Ascending aorta (tissue), 2 donors: ENCODE results near the gene BRK1. TPM values are rescaled to one million over a fixed set of nuclear protein-coding genes. Genes with fewer than 3 reads are reported as not detected.

Experiments used
- DNase-seq, 2 donors: peaks; one replicate each; pipeline ENCODE4 v3.0.0-alpha.2; 2019; ENCODE audit warnings: low spot score in 2 of 2
- H3K27ac ChIP-seq, 2 donors: fragments of 200-600 bp; sonication (generic); one replicate each; pipeline ENCODE4 v1.5.1; 2016 to 2017; ENCODE audit warnings: mild to moderate bottlenecking in 1 of 2
- H3K27me3 ChIP-seq: fragments of 200-600 bp; sonication (generic); one replicate; pipeline ENCODE4 v1.5.1; 2017
- H3K36me3 ChIP-seq, 2 donors: fragments of 200-600 bp; sonication (generic); one replicate each; pipeline ENCODE4 v1.5.1; 2016
- H3K4me1 ChIP-seq, 2 donors: fragments of 200-600 bp; sonication (generic); one replicate each; pipeline ENCODE4 v1.5.1; 2016 to 2017; ENCODE audit warnings: mild to moderate bottlenecking in 1 of 2
- H3K4me3 ChIP-seq, 2 donors: fragments of 200-600 bp; sonication (generic); one replicate each; pipeline ENCODE4 v1.5.1; 2016 to 2017; ENCODE audit warnings: mild to moderate bottlenecking in 1 of 2
- H3K9me3 ChIP-seq, 2 donors: fragments of 200-600 bp; sonication (generic); one replicate each; pipeline ENCODE4 v1.5.1; 2016
- intact Hi-C: fragments of 100-400 bp; cut with DNase I; formaldehyde crosslinking; loops from one replicate; pipeline ENCODE4 v1.15.1; 2023
- total RNA-seq: library from RNA; depleted of rRNA; stranded (reverse); fragments of >200 nt; gene quantifications from one replicate; pipeline ENCODE4 v1.1.0, GENCODE V29; 2016
- TF ChIP-seq, protein P1 (sequence below), 3 experiments: fragments of 200-600 bp in 2 of 3; fragments of 450-650 bp in 1 of 3; sonication (generic) in 2 of 3; IDR thresholded peaks; one replicate each; pipeline ENCODE4 v1.5.1; 2016 to 2019; ENCODE audit warnings: antibody characterized with exemption in 3 of 3, mild to moderate bottlenecking in 1 of 3, moderate library complexity in 1 of 3

The BRK1 gene
- total RNA-seq, 1 donor from 2014 or later: 87.3 TPM

- no peak overlapping the region for H3K27ac ChIP-seq
- no peaks in the 10 kb centered on the region for H3K27me3 ChIP-seq
- intact Hi-C loops: no loop called here
- no peaks in the 10 kb centered on the region for H3K4me1 ChIP-seq
- H3K9me3 ChIP-seq: no peaks in the 10 kb centered on the region
- H3K4me3 ChIP-seq: no peak overlapping the region
- no peak for DNase-seq
- no peaks in the 10 kb centered on the region for H3K36me3 ChIP-seq
- TF ChIP-seq, protein P1, sequence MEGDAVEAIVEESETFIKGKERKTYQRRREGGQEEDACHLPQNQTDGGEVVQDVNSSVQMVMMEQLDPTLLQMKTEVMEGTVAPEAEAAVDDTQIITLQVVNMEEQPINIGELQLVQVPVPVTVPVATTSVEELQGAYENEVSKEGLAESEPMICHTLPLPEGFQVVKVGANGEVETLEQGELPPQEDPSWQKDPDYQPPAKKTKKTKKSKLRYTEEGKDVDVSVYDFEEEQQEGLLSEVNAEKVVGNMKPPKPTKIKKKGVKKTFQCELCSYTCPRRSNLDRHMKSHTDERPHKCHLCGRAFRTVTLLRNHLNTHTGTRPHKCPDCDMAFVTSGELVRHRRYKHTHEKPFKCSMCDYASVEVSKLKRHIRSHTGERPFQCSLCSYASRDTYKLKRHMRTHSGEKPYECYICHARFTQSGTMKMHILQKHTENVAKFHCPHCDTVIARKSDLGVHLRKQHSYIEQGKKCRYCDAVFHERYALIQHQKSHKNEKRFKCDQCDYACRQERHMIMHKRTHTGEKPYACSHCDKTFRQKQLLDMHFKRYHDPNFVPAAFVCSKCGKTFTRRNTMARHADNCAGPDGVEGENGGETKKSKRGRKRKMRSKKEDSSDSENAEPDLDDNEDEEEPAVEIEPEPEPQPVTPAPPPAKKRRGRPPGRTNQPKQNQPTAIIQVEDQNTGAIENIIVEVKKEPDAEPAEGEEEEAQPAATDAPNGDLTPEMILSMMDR (IDR thresholded peaks at IDR 0.05): no peak
Measured at GRCh38 chr3:10136426-10137005, 21.0 kb downstream of the BRK1 start.

- H3K4me3 ChIP-seq: no peak overlapping the region
Measured at GRCh38 chr3:10137178-10137577, 21.7 kb downstream of the BRK1 start.

DNA sequence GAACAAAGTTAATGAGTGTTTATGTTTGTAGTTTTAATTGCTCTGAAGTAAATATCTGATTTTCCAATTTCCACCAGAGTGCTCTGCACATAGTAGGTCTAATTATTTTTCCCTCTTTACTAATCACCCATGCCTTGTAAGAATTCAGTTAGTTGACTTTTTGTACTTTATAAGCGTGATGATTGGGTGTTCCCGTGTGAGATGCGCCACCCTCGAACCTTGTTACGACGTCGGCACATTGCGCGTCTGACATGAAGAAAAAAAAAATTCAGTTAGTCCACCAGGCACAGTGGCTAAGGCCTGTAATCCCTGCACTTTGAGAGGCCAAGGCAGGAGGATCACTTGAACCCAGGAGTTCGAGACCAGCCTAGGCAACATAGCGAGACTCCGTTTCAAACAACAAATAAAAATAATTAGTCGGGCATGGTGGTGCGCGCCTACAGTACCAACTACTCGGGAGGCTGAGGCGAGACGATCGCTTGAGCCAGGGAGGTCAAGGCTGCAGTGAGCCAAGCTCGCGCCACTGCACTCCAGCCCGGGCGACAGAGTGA is 25.6 kb downstream of the BRK1 start:
- TF ChIP-seq, protein P1 (IDR thresholded peaks at IDR 0.05): no peak
- Histone ChIP-seq H3K36me3 (no peaks in the 10 kb centered on the region), H3K4me3 (peak overlapping the region; percentile 65 to 91), H3K9me3 (no peaks in the 10 kb centered on the region), H3K27me3 (no peaks in the 10 kb centered on the region), H3K27ac (peak overlapping the region; percentile 2 to 96), H3K4me1 (peaks cover 7 to 22% of the 10 kb centered on the region in 2 donors)
- intact Hi-C loops: loop anchor here (2.0 to 10.0 kb wide), 4 partner anchors 24 to 406 kb away; partner anchors contain the start of genes BRK1, BRPF1 and IRAK2
- no peak for DNase-seq

More at GRCh38 chr3:10137178-10137577, 21.7 kb downstream of the BRK1 start:
- H3K9me3 ChIP-seq: no peaks in the 10 kb centered on the region
- no peaks in the 10 kb centered on the region for H3K4me1 ChIP-seq
- no peaks in the 10 kb centered on the region for H3K36me3 ChIP-seq
- intact Hi-C loops: no loop called here
- TF ChIP-seq, protein P1 (IDR thresholded peaks at IDR 0.05): no peak
- H3K27ac ChIP-seq: no peak overlapping the region
- H3K27me3 ChIP-seq: no peaks in the 10 kb centered on the region
- DNase-seq: no peak

- H3K36me3 ChIP-seq: peaks cover 0 to 10% of the 10 kb centered on the region in 2 donors
- DNase-seq: no peak
- TF ChIP-seq, protein P1 (IDR thresholded peaks at IDR 0.05): no peak
- no peaks in the 10 kb centered on the region for H3K9me3 ChIP-seq
- H3K4me1 ChIP-seq: peaks cover 7 to 22% of the 10 kb centered on the region in 2 donors
- H3K27me3 ChIP-seq: no peaks in the 10 kb centered on the region
- peak overlapping the region; percentile 90 to 96 for H3K27ac ChIP-seq
- peak overlapping the region; percentile 65 to 91 for H3K4me3 ChIP-seq
- intact Hi-C loops: loop anchor here (1.0 to 10.0 kb wide), 2 partner anchors 351 to 408 kb away; partner anchors contain the start of genes BRPF1 and TADA3
Measured at GRCh38 chr3:10142707-10143560, 27.5 kb downstream of the BRK1 start.

GRCh38 chr3:10145685-10146084 is 30.2 kb downstream of the BRK1 start:
- H3K27ac ChIP-seq: no peak overlapping the region
- H3K9me3 ChIP-seq: no peaks in the 10 kb centered on the region
- H3K4me3 ChIP-seq: no peak overlapping the region
- DNase-seq: no peak
- intact Hi-C loops: loop anchor here (10.0 kb wide), 1 partner anchor 411 kb away; the partner anchor contains the start of gene BRPF1
- H3K36me3 ChIP-seq: peaks cover 19 to 32% of the 10 kb centered on the region in 2 donors
- peaks cover 7 to 22% of the 10 kb centered on the region in 2 donors for H3K4me1 ChIP-seq
- TF ChIP-seq, protein P1 (IDR thresholded peaks at IDR 0.05): no peak
- no peaks in the 10 kb centered on the region for H3K27me3 ChIP-seq
